Natural killer cell (primary cell): ENCODE data around the gene IDH3G. TPM values are rescaled to one million over a fixed set of nuclear protein-coding genes. Genes with fewer than 3 reads are reported as not detected.

Source experiments
- ATAC-seq, 3 donors: fragments of 150-1000 bp in 2 of 3; fragments of 200-7000 bp in 1 of 3; cut with Tn5 transposase; 1 replicate in 1 of 3; 2 replicates in 2 of 3; pipeline ENCODE4 v1.10.0; 2021; ENCODE audit warnings: mild to moderate bottlenecking in 2 of 3, moderate library complexity in 2 of 3
- DNase-seq, 2 donors: peaks; one replicate each; pipeline versions ENCODE4 v3.0.0 to v3.0.0-alpha.2; 2013 to 2021; ENCODE audit warnings: mixed read lengths in 1 of 2
- H3K27ac ChIP-seq: one replicate; pipeline ENCODE4 v1.5.1; 2013; ENCODE audit warnings: mild to moderate bottlenecking, low read length
- H3K27me3 ChIP-seq: one replicate; pipeline ENCODE4 v1.6.1; 2013; ENCODE audit warnings: low read length; ENCODE audit not compliant: control insufficient read depth, insufficient read depth
- H3K36me3 ChIP-seq: one replicate; pipeline ENCODE4 v1.6.1; 2013; ENCODE audit warnings: low read length; ENCODE audit not compliant: control insufficient read depth, insufficient read depth
- H3K4me1 ChIP-seq: one replicate; pipeline ENCODE4 v1.6.1; 2013; ENCODE audit warnings: low read length; ENCODE audit not compliant: control insufficient read depth, insufficient read depth
- H3K4me3 ChIP-seq: one replicate; pipeline ENCODE4 v1.5.1; 2013; ENCODE audit warnings: low read length
- H3K9me3 ChIP-seq: one replicate; pipeline ENCODE4 v1.6.1; 2013; ENCODE audit warnings: low read length; ENCODE audit not compliant: control insufficient read depth, insufficient read depth
- H3K27ac Mint-ChIP-seq, 2 donors: one replicate each; pipeline ENCODE4 v1.8.0; 2022; ENCODE audit warnings: mild to moderate bottlenecking in 2 of 2, mixed read lengths in 2 of 2, moderate library complexity in 1 of 2
- H3K27me3 Mint-ChIP-seq, 2 donors: one replicate each; pipeline ENCODE4 v1.8.0; 2022; ENCODE audit warnings: low read depth in 2 of 2, mixed read lengths in 2 of 2
- H3K36me3 Mint-ChIP-seq: one replicate; pipeline ENCODE4 v1.8.0; 2022; ENCODE audit warnings: mixed read lengths
- H3K4me1 Mint-ChIP-seq, 2 donors: one replicate each; pipeline ENCODE4 v1.8.0; 2022; ENCODE audit warnings: mixed read lengths in 2 of 2
- H3K4me3 Mint-ChIP-seq: one replicate; pipeline ENCODE4 v1.8.0; 2022; ENCODE audit warnings: mild to moderate bottlenecking, moderate library complexity, mixed read lengths
- H3K9me3 Mint-ChIP-seq, 2 donors: one replicate each; pipeline ENCODE4 v1.8.0; 2022; ENCODE audit warnings: mixed read lengths in 2 of 2
- WGBS: methylation state at CpG from one replicate; pipeline ENCODE4 v1.1.7; 2013; ENCODE audit warnings: missing lambda C conversion rate; ENCODE audit not compliant: insufficient coverage; 5-methylcytosine and 5-hydroxymethylcytosine counted together
- intact Hi-C: fragments of 100-400 bp; cut with micrococcal nuclease; formaldehyde crosslinking; loops from one replicate; pipeline ENCODE4 v1.14.2; 2022
- total RNA-seq, 4 donors: library from RNA; stranded (reverse); fragments of 120-200 nt in 1 of 4; gene quantifications; one replicate each; pipeline versions ENCODE4 v1.2.3 to v1.2.4, GENCODE V29; 2013 to 2022
- TF ChIP-seq, protein P1 (sequence below): fragments of 200-600 bp; IDR thresholded peaks from one replicate; pipeline ENCODE4 v1.8.0; 2022; ENCODE audit warnings: antibody characterized with exemption

Gene IDH3G
- total RNA-seq, 3 donors from 2014 or later (not counting 1 experiment from before 2014, with no cell fraction given), result 70.1 to 76.5 (median 71.1) TPM

DNA sequence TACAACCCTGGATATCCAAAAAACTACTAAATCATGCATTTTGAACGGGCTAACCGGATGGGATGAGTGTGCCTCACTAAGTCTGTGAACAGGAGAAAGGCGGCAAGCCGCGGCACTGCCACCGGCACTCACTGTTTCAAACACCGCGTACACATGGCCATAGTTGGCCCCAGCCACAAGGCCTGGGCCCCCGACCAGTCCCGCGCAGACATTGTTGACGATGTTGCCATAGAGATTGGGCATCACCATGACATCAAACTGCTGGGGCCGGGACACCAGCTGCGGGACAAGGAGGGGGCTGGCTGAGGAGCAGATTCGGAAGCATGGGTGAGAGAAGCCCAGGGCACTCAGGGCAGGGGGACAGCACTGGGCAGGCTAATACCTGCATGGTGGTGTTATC is 7.5 kb downstream of the IDH3G start:
- TF ChIP-seq, protein P1, sequence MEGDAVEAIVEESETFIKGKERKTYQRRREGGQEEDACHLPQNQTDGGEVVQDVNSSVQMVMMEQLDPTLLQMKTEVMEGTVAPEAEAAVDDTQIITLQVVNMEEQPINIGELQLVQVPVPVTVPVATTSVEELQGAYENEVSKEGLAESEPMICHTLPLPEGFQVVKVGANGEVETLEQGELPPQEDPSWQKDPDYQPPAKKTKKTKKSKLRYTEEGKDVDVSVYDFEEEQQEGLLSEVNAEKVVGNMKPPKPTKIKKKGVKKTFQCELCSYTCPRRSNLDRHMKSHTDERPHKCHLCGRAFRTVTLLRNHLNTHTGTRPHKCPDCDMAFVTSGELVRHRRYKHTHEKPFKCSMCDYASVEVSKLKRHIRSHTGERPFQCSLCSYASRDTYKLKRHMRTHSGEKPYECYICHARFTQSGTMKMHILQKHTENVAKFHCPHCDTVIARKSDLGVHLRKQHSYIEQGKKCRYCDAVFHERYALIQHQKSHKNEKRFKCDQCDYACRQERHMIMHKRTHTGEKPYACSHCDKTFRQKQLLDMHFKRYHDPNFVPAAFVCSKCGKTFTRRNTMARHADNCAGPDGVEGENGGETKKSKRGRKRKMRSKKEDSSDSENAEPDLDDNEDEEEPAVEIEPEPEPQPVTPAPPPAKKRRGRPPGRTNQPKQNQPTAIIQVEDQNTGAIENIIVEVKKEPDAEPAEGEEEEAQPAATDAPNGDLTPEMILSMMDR, result no peak
- intact Hi-C loops, result no loop called here
- Histone ChIP-seq H3K36me3 (peaks cover 15% of the 10 kb centered on the region), H3K4me1 (no peaks in the 10 kb centered on the region), H3K27me3 (no peaks in the 10 kb centered on the region), H3K9me3 (no peaks in the 10 kb centered on the region), H3K4me3 (no peak overlapping the region), H3K27ac (no peak overlapping the region)
- no peaks in the 10 kb centered on the region for H3K27me3 Mint-ChIP-seq
- no peak overlapping the region for H3K4me3 Mint-ChIP-seq
- WGBS, result 97% methylated on average over 15 of the region's 15 CpGs
- no peaks in the 10 kb centered on the region for H3K9me3 Mint-ChIP-seq
- no peak for ATAC-seq
- no peak overlapping the region for H3K27ac Mint-ChIP-seq
- no peaks in the 10 kb centered on the region for H3K4me1 Mint-ChIP-seq
- no peak for DNase-seq
- no peaks in the 10 kb centered on the region for H3K36me3 Mint-ChIP-seq

GRCh38 chrX:153784325-153784967 is 9.7 kb downstream of the IDH3G start:
- DNase-seq (no peak), ATAC-seq (no peak)
- peaks cover 9% of the 10 kb centered on the region in 2 donors for H3K27me3 Mint-ChIP-seq
- Histone ChIP-seq H3K27me3 (peaks cover 2% of the 10 kb centered on the region), H3K27ac (no peak overlapping the region), H3K4me3 (no peak overlapping the region), H3K9me3 (no peaks in the 10 kb centered on the region), H3K4me1 (peaks cover 12% of the 10 kb centered on the region), H3K36me3 (peaks cover 12% of the 10 kb centered on the region)
- H3K4me1 Mint-ChIP-seq, result peaks cover 0 to 9% of the 10 kb centered on the region in 2 donors
- H3K9me3 Mint-ChIP-seq, result no peaks in the 10 kb centered on the region
- H3K36me3 Mint-ChIP-seq, result no peaks in the 10 kb centered on the region
- intact Hi-C loops, result no loop called here
- 93% methylated on average over 25 of the region's 27 CpGs for WGBS
- TF ChIP-seq, protein P1, result no peak
- no peak overlapping the region for H3K4me3 Mint-ChIP-seq
- no peak overlapping the region for H3K27ac Mint-ChIP-seq

GRCh38 chrX:153783378-153784013 is 10.7 kb downstream of the IDH3G start:
- Mint-ChIP-seq H3K27ac (no peak overlapping the region), H3K4me1 (peaks cover 0 to 9% of the 10 kb centered on the region in 2 donors), H3K4me3 (no peak overlapping the region), H3K27me3 (peaks cover 9% of the 10 kb centered on the region in 2 donors), H3K9me3 (no peaks in the 10 kb centered on the region), H3K36me3 (no peaks in the 10 kb centered on the region)
- Histone ChIP-seq H3K27ac (no peak overlapping the region), H3K27me3 (peaks cover 2% of the 10 kb centered on the region), H3K4me1 (peaks cover 12% of the 10 kb centered on the region), H3K36me3 (peaks cover 8% of the 10 kb centered on the region), H3K4me3 (no peak overlapping the region), H3K9me3 (no peaks in the 10 kb centered on the region)
- intact Hi-C loops, result no loop called here
- DNase-seq, result no peak
- 73% methylated on average over 23 of the region's 24 CpGs for WGBS
- TF ChIP-seq, protein P1, result no peak
- ATAC-seq, result no peak
